GM12878 (cell line): ENCODE results near the gene MYO15A. TPM values are rescaled to one million over a fixed set of nuclear protein-coding genes. Genes with fewer than 3 reads are reported as not detected.

Experiments used
- ATAC-seq: fragments of 200-7000 bp; cut with Tn5 transposase; 3 replicates; pipeline ENCODE4 v1.9.1; 2020; ENCODE audit warnings: mild to moderate bottlenecking, moderate library complexity
- BruUV-seq: library from RNA; stranded (reverse); fragments of 400-500 nt; replicated peaks from 2 replicates; lab custom pipeline; 2021; lab: Mats Ljungman, UMichigan
- CTCF ChIA-PET: fragments of 300-600 bp; sonication (Branson Sonifier 250); formaldehyde crosslinking; extraction: SDS; loops from one replicate; lab custom pipeline; 2021; ENCODE audit warnings: inconsistent platforms; lab: Yijun Ruan, JAX
- POLR2A ChIA-PET: fragments of 350-600 bp; formaldehyde crosslinking; extraction: SDS; loops from one replicate; lab custom pipeline; 2021; ENCODE audit warnings: inconsistent platforms; lab: Charles Lee
- RAD21 ChIA-PET: fragments of 300-600 bp; sonication (Branson Sonifier 250); formaldehyde crosslinking; loops from one replicate; lab custom pipeline; 2023; ENCODE audit warnings: antibody characterized with exemption; ENCODE audit not compliant: unreplicated experiment; lab: Charles Lee
- SMC1A ChIA-PET: fragments of 300-600 bp; sonication (Branson Sonifier 250); formaldehyde crosslinking; loops from one replicate; lab custom pipeline; 2023; ENCODE audit not compliant: unreplicated experiment, uncharacterized antibody; lab: Charles Lee
- DNase-seq: peaks from one replicate; pipeline ENCODE4 v3.0.0-alpha.2; 2011; ENCODE audit warnings: low read depth, low spot score
- FAIRE-seq: peaks from 3 replicates; lab custom pipeline; 2011; peaks lifted over from hg19 to GRCh38; lab: Jason Lieb, UNC
- H2AFZ ChIP-seq: 2 replicates; pipeline ENCODE4 v1.6.0; 2011; ENCODE audit warnings: low read depth, low read length, control low read depth; ENCODE audit not compliant: control insufficient read depth
- H3K27ac ChIP-seq: 2 replicates; pipeline ENCODE4 v1.5.1; 2011; ENCODE audit warnings: control low read depth; ENCODE audit not compliant: control insufficient read depth, insufficient read depth
- H3K27me3 ChIP-seq, 2 experiments: replicated peaks in 1 of 2; 2 replicates each; pipeline versions ENCODE4 v1.6.0 to v1.6.1; 2011; ENCODE audit warnings: low read length in 1 of 2; ENCODE audit not compliant: control insufficient read depth in 2 of 2, insufficient read depth in 2 of 2
- H3K36me3 ChIP-seq, 2 experiments: 2 replicates each; pipeline ENCODE4 v1.5.1; 2011; ENCODE audit warnings: low read length in 1 of 2; ENCODE audit not compliant: control insufficient read depth in 2 of 2, insufficient read depth in 2 of 2
- H3K4me1 ChIP-seq: 2 replicates; pipeline ENCODE4 v1.6.1; 2011; ENCODE audit warnings: mild to moderate bottlenecking, low read length, moderate library complexity, mixed read lengths; ENCODE audit not compliant: control insufficient read depth, insufficient read depth
- H3K4me2 ChIP-seq: 2 replicates; pipeline ENCODE4 v1.6.0; 2011; ENCODE audit warnings: control low read depth; ENCODE audit not compliant: control insufficient read depth, insufficient read depth
- H3K4me3 ChIP-seq: fragments of 200-600 bp; sonication (generic); 2 replicates; pipeline ENCODE4 v1.5.1; 2016
- H3K79me2 ChIP-seq: 2 replicates; pipeline ENCODE4 v1.6.0; 2011; ENCODE audit warnings: low read length; ENCODE audit not compliant: control insufficient read depth, insufficient read depth
- H3K9ac ChIP-seq: 2 replicates; pipeline ENCODE4 v1.8.0; 2011; ENCODE audit warnings: low read length, control low read depth, mixed read lengths; ENCODE audit not compliant: control insufficient read depth, insufficient read depth
- H3K9me3 ChIP-seq: replicated peaks from 3 replicates; pipeline ENCODE4 v1.5.1; 2011; ENCODE audit warnings: mild to moderate bottlenecking, low read length; ENCODE audit not compliant: control insufficient read depth, insufficient read depth
- H4K20me1 ChIP-seq: 2 replicates; pipeline ENCODE4 v1.6.0; 2011; ENCODE audit not compliant: control insufficient read depth, insufficient read depth
- ATF2 ChIP-seq: IDR thresholded peaks from 2 replicates; pipeline ENCODE4 v1.6.1; 2012; ENCODE audit warnings: low read length, inconsistent platforms
- GATAD2B ChIP-seq: fragments of 450-650 bp; conservative IDR thresholded peaks from 2 replicates; pipeline ENCODE4 v1.6.1; 2017; ENCODE audit warnings: low read depth, mild to moderate bottlenecking, moderate library complexity
- IKZF1 ChIP-seq: fragments of 450-650 bp; conservative IDR thresholded peaks from 2 replicates; pipeline ENCODE4 v1.6.1; 2017; ENCODE audit warnings: antibody characterized with exemption, mild to moderate bottlenecking
- POLR2A ChIP-seq: IDR thresholded peaks from 2 replicates; pipeline ENCODE4 v1.6.1; 2011; ENCODE audit warnings: low read depth, mild to moderate bottlenecking, low read length
- SRF ChIP-seq, 2 experiments: IDR thresholded peaks; 2 replicates each; pipeline ENCODE4 v1.6.1; 2011; ENCODE audit warnings: low read depth in 2 of 2, low read length in 2 of 2, mild to moderate bottlenecking in 1 of 2, moderate library complexity in 1 of 2
- TCF12 ChIP-seq: IDR thresholded peaks from 2 replicates; pipeline ENCODE4 v1.6.1; 2011; ENCODE audit warnings: low read depth, mild to moderate bottlenecking, low read length
- ZSCAN29 ChIP-seq: fragments of 450-650 bp; IDR thresholded peaks from 2 replicates; pipeline ENCODE4 v1.6.1; 2017; ENCODE audit warnings: mild to moderate bottlenecking, moderate library complexity
- WGBS: methylation state at CpG from one replicate; pipeline ENCODE4 v1.1.6; 2016; ENCODE audit warnings: low lambda C conversion rate; ENCODE audit not compliant: insufficient replicate concordance, insufficient coverage; ENCODE audit errors: missing lambda C conversion rate; 5-methylcytosine and 5-hydroxymethylcytosine counted together
- in situ Hi-C: fragments of 300-500 bp; cut with MboI; formaldehyde crosslinking; loops from 9 replicates; pipeline ENCODE4 v1.14.3; 2018; ENCODE audit warnings: mixed read lengths
- intact Hi-C: fragments of 100-400 bp; cut with micrococcal nuclease; formaldehyde crosslinking; loops from one replicate; pipeline ENCODE4 v1.14.2; 2022; ENCODE audit not compliant: unreplicated experiment
- polyA plus RNA-seq, 11 experiments: library from polyadenylated mRNA; depleted of rRNA in 4 of 11; unstranded in 6 of 11; stranded (reverse) in 5 of 11; fragments of >200 nt; fragmentation: Nextera tagmentation in 4 of 11; fragmentation: Illumina TruSeq in 1 of 11; extraction: Ambion mirVana in 4 of 11; extraction: Trizol in 1 of 11; gene quantifications; 1 replicate in 1 of 11; 2 replicates in 10 of 11; pipeline versions ENCODE4 v1.2.1 to v1.2.3, GENCODE V29; 2011 to 2016; ENCODE audit warnings: inconsistent platforms in 2 of 11, missing spikeins in 2 of 11, low read depth in 1 of 11
- total RNA-seq, 4 experiments: library from RNA; depleted of rRNA in 3 of 4; stranded (reverse); fragments of >200 nt in 3 of 4; fragmentation: Illumina TruSeq in 1 of 4; extraction: Trizol in 1 of 4; gene quantifications; 2 replicates each; pipeline versions ENCODE4 v1.2.1 to v1.2.3, GENCODE V29; 2013 to 2021
- TF ChIP-seq, protein P1 (sequence below): fragments of 450-650 bp; IDR thresholded peaks from 2 replicates; pipeline ENCODE4 v1.6.1; 2016; ENCODE audit warnings: mild to moderate bottlenecking, moderate library complexity, borderline replicate concordance

Gene MYO15A
- total and polyA plus RNA-seq, 10 of the 15 experiments (the other 5 are each of a cell fraction or from before 2014, with no cell fraction given) = 0.03 to 0.77 (median 0.21) TPM; not detected in 4

DNA sequence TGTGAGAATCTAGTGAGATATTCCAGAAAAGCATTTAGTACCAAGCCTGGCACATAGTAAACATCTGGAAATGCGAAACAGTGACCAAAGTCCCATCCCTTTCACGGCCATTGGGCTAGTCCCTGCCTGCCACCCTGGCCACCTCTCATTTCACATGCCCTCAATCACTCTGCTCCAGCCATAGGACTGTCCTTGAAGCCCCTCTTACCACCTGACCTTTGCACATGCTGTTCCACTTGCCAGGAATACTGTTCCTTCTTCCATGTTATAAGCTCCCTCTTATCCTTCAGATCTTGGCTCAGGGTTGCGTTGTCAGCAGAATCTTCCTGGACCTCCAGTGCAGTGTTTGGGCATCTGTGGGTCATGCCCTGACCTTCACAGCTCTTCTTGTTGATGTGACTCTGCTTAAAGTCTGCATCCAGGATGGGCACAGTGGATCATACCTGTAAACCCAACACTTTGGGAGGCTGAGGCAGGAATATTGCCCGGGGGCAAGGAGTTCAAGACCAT lies 2.1 kb downstream of the MYO15A start (continued):
- TF ChIP-seq, protein P1, sequence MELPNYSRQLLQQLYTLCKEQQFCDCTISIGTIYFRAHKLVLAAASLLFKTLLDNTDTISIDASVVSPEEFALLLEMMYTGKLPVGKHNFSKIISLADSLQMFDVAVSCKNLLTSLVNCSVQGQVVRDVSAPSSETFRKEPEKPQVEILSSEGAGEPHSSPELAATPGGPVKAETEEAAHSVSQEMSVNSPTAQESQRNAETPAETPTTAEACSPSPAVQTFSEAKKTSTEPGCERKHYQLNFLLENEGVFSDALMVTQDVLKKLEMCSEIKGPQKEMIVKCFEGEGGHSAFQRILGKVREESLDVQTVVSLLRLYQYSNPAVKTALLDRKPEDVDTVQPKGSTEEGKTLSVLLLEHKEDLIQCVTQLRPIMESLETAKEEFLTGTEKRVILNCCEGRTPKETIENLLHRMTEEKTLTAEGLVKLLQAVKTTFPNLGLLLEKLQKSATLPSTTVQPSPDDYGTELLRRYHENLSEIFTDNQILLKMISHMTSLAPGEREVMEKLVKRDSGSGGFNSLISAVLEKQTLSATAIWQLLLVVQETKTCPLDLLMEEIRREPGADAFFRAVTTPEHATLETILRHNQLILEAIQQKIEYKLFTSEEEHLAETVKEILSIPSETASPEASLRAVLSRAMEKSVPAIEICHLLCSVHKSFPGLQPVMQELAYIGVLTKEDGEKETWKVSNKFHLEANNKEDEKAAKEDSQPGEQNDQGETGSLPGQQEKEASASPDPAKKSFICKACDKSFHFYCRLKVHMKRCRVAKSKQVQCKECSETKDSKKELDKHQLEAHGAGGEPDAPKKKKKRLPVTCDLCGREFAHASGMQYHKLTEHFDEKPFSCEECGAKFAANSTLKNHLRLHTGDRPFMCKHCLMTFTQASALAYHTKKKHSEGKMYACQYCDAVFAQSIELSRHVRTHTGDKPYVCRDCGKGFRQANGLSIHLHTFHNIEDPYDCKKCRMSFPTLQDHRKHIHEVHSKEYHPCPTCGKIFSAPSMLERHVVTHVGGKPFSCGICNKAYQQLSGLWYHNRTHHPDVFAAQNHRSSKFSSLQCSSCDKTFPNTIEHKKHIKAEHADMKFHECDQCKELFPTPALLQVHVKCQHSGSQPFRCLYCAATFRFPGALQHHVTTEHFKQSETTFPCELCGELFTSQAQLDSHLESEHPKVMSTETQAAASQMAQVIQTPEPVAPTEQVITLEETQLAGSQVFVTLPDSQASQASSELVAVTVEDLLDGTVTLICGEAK = no peak
- no peak for TF ChIP-seq SRF (IDR thresholded peaks at IDR 0.05; ENCODE audit: low read depth in 2 of 2, low read length in 2 of 2)
- no peak for TF ChIP-seq ATF2
- TF ChIP-seq ZSCAN29 = no peak
- TF ChIP-seq TCF12 = no peak

GRCh38 chr17:18111330-18111971 lies 2.9 kb downstream of the MYO15A start:
- WGBS = 46% methylated on average over 6 of the region's 6 CpGs
- no peak overlapping the region for H2AFZ ChIP-seq
- SMC1A ChIA-PET = no interaction called here
- H3K4me2 ChIP-seq = no peak overlapping the region
- ATAC-seq (no peak), DNase-seq (no peak)
- RAD21 ChIA-PET = no interaction called here
- in situ Hi-C loops = no loop called here
- CTCF ChIA-PET = no interaction called here
- POLR2A ChIA-PET = interaction anchor here (0.6 kb wide), 2 partner anchors 22 to 168 kb away, joined by 3 to 5 read pairs; no protein-coding TSS in a partner anchor
- H3K9ac ChIP-seq = no peak overlapping the region
- H3K27ac ChIP-seq = no peak overlapping the region
- no peaks in the 10 kb centered on the region for H3K27me3 ChIP-seq
- H3K4me1 ChIP-seq = no peaks in the 10 kb centered on the region
- H3K4me3 ChIP-seq = no peak overlapping the region
- BruUV-seq = no TSS peak
- intact Hi-C loops = no loop called here
- no peak for TF ChIP-seq IKZF1
- TF ChIP-seq GATAD2B = no peak
- no peak for TF ChIP-seq POLR2A
- TF ChIP-seq, all 136 proteins: peak for 0
- Histone ChIP-seq H3K9me3 (no peaks in the 10 kb centered on the region), H3K36me3 (peaks cover 0 to 1% of the 10 kb centered on the region in 2 experiments; a peak in 3 of 4 replicates), H4K20me1 (no peaks in the 10 kb centered on the region), H3K79me2 (no peaks in the 10 kb centered on the region)
- FAIRE-seq = no peak
